ENCODE measurements around the gene SUCLA2. TPM values are rescaled to one million over a fixed set of nuclear protein-coding genes. Genes with fewer than 3 reads are reported as not detected.
A peak's percentile ranks its signal among the peaks of the same experiment; 100 is the strongest.

Gene SUCLA2
- total RNA-seq, 2 experiments from 2014 or later: 18.7 to 21.4 TPM

DNA sequence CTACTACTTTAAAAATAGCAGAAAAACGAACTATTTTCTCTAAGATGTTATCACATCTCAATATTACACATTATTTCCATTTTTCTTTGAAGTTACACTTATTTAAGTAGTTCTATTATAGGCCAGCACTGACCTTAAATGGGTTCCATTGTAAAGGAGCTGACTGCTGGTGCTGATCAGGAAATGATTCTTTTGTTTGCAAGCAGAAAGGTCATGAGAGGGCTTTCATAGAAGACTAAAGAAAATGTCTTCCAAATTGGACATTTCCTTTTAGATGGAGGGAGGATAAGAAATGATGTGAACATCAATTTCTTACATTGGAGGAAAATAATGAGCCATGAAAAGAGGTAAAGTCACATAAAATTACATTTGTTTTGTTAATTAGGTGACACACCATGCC, 96.2 kb downstream of the SUCLA2 start:
- Histone ChIP-seq H3K27ac (ENCODE audit: low read depth in 1 of 2, low read length in 2 of 2) (no peak overlapping the region), H3K36me3 (ENCODE audit: insufficient read depth, low read length) (no peaks in the 10 kb centered on the region), H3K4me3 (ENCODE audit: low read length) (no peak overlapping the region), H3K4me1 (ENCODE audit: insufficient read depth, low read length) (no peaks in the 10 kb centered on the region), H3K9me3 (ENCODE audit: control insufficient read depth in 1 of 2, insufficient read depth in 1 of 2, low read length in 2 of 2) (peaks cover 0 to 8% of the 10 kb centered on the region in 2 experiments), H3K27me3 (ENCODE audit: control insufficient read depth in 1 of 2, insufficient read depth in 2 of 2, low read length in 2 of 2) (no peaks in the 10 kb centered on the region)
- H3K9me3 Mint-ChIP-seq: no peaks in the 10 kb centered on the region
- H3K36me3 Mint-ChIP-seq (ENCODE audit: low read depth): peaks cover 45% of the 10 kb centered on the region
- H3K27me3 Mint-ChIP-seq: no peaks in the 10 kb centered on the region
- H3K4me1 Mint-ChIP-seq (ENCODE audit: low read depth): no peaks in the 10 kb centered on the region
- POLR2A ChIA-PET: no interaction called here
- CTCF ChIA-PET: no interaction called here
- TF ChIP-seq, protein P1, sequence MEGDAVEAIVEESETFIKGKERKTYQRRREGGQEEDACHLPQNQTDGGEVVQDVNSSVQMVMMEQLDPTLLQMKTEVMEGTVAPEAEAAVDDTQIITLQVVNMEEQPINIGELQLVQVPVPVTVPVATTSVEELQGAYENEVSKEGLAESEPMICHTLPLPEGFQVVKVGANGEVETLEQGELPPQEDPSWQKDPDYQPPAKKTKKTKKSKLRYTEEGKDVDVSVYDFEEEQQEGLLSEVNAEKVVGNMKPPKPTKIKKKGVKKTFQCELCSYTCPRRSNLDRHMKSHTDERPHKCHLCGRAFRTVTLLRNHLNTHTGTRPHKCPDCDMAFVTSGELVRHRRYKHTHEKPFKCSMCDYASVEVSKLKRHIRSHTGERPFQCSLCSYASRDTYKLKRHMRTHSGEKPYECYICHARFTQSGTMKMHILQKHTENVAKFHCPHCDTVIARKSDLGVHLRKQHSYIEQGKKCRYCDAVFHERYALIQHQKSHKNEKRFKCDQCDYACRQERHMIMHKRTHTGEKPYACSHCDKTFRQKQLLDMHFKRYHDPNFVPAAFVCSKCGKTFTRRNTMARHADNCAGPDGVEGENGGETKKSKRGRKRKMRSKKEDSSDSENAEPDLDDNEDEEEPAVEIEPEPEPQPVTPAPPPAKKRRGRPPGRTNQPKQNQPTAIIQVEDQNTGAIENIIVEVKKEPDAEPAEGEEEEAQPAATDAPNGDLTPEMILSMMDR (IDR thresholded peaks at IDR 0.05): no peak
- no peak overlapping the region for H3K4me3 Mint-ChIP-seq
- H3K27ac Mint-ChIP-seq: no peak overlapping the region
- DNase-seq (no peak), ATAC-seq (ENCODE audit: poor library complexity) (no peak)
- intact Hi-C loops (cut with DNase I, micrococcal nuclease): no loop called here

DNA sequence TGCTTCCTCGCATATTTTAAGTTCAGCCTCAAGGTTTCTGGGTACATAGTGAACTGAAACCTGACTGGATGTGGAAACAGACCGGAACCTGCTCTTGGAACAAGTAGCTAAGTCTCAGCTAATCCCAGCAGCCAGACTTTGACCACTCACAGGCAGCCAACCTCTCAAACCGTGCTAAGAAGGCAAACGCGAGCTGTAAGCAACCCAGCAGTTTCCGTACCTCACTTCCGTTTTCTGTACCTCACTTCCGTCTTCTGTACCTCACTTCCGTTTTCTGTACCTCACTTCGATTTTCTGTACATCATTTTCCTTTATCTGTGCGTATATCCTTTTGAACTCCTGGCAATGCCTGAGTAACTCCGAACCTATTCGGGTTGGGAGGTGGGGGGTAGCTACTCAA, 96.8 kb downstream of the SUCLA2 start:
- no peak overlapping the region for H3K27ac ChIP-seq (ENCODE audit: low read depth in 1 of 2, low read length in 2 of 2)
- no peaks in the 10 kb centered on the region for H3K27me3 ChIP-seq (ENCODE audit: control insufficient read depth in 1 of 2, insufficient read depth in 2 of 2, low read length in 2 of 2)
- ATAC-seq (ENCODE audit: poor library complexity) (no peak), DNase-seq (peak in 3 of 14 experiments; percentile 13 to 59 (median 51))
- H3K9me3 ChIP-seq (ENCODE audit: control insufficient read depth in 1 of 2, insufficient read depth in 1 of 2, low read length in 2 of 2): peaks cover 0 to 8% of the 10 kb centered on the region in 2 experiments
- Mint-ChIP-seq H3K9me3 (no peaks in the 10 kb centered on the region), H3K4me1 (ENCODE audit: low read depth) (no peaks in the 10 kb centered on the region), H3K36me3 (ENCODE audit: low read depth) (peaks cover 45% of the 10 kb centered on the region), H3K27ac (no peak overlapping the region), H3K4me3 (no peak overlapping the region), H3K27me3 (no peaks in the 10 kb centered on the region)
- TF ChIP-seq, protein P1 (IDR thresholded peaks at IDR 0.05): no peak
- H3K4me3 ChIP-seq (ENCODE audit: low read length): no peak overlapping the region
- ChIA-PET CTCF (no interaction called here), POLR2A (no interaction called here)
- intact Hi-C loops (cut with DNase I, micrococcal nuclease): no loop called here
- H3K4me1 ChIP-seq (ENCODE audit: insufficient read depth, low read length): no peaks in the 10 kb centered on the region
- H3K36me3 ChIP-seq (ENCODE audit: insufficient read depth, low read length): no peaks in the 10 kb centered on the region

DNA sequence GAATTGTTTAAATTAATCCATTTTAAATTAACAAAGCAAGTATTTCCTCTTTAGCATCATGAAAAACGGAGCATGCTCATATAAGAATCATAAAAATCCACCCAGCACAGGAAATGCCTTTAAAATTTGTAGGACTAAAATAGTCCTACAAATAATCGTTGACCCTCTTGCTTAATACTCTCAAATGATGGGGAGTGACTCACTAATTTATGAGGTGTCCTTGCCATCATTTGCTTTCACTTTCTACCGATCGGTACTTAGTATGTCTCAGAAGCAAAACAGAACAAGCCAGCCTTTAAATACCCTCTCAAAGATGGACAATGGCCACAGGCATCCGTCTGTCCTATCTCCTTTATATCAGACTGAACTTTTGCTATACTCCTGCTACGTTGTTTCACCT, 97.2 kb downstream of the SUCLA2 start:
- Mint-ChIP-seq H3K27me3 (no peaks in the 10 kb centered on the region), H3K4me1 (ENCODE audit: low read depth) (no peaks in the 10 kb centered on the region), H3K36me3 (ENCODE audit: low read depth) (peaks cover 48% of the 10 kb centered on the region), H3K4me3 (no peak overlapping the region), H3K27ac (no peak overlapping the region), H3K9me3 (no peaks in the 10 kb centered on the region)
- Histone ChIP-seq H3K27me3 (ENCODE audit: control insufficient read depth in 1 of 2, insufficient read depth in 2 of 2, low read length in 2 of 2) (no peaks in the 10 kb centered on the region), H3K4me1 (ENCODE audit: insufficient read depth, low read length) (no peaks in the 10 kb centered on the region), H3K9me3 (ENCODE audit: control insufficient read depth in 1 of 2, insufficient read depth in 1 of 2, low read length in 2 of 2) (peaks cover 0 to 8% of the 10 kb centered on the region in 2 experiments), H3K4me3 (ENCODE audit: low read length) (no peak overlapping the region), H3K27ac (ENCODE audit: low read depth in 1 of 2, low read length in 2 of 2) (no peak overlapping the region), H3K36me3 (ENCODE audit: insufficient read depth, low read length) (no peaks in the 10 kb centered on the region)
- no peak for ATAC-seq (ENCODE audit: poor library complexity)
- TF ChIP-seq, protein P1 (IDR thresholded peaks at IDR 0.05): no peak
- intact Hi-C loops (cut with DNase I, micrococcal nuclease): no loop called here
- ChIA-PET POLR2A (no interaction called here), CTCF (no interaction called here)
- DNase-seq: peak in 2 of 14 experiments; percentile 20 to 29
